Measurements from ENCODE around the gene ART1.

The ART1 gene

DNA sequence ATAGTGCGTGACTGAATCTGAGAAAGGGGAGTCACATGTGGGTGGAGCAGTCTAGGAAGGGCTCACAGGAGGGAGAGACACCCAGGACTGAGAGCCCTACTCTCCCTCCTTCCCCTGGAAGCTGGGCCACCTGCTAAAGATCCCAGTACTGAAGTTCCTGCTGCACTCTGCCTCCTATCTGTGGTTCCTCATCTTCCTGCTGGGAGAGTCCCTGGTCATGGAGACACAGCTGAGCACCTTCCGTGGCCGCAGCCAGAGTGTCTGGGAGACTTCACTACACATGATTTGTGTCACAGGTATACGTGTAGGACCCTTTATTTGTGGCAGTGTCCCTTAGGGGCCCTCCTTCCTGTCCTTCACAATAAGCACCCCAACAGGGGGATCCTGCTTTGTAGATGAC lies 22.4 kb upstream of the ART1 start:
- no peak for TF ChIP-seq SIN3A (IDR thresholded peaks at IDR 0.05; ENCODE audit: borderline replicate concordance, insufficient read depth, low read length)
- TF ChIP-seq POLR2AphosphoS5 (IDR thresholded peaks at IDR 0.05; ENCODE audit: low read depth, low read length), result no peak
- no peak for TF ChIP-seq FOXP2 (optimal IDR thresholded peaks at IDR 0.05; ENCODE audit: borderline replicate concordance, extremely low read depth, extremely low read length, insufficient read depth)
- TF ChIP-seq REST (IDR thresholded peaks at IDR 0.05; ENCODE audit: insufficient read depth in 1 of 2, low read depth in 2 of 2, low read length in 2 of 2), result no peak

GRCh38 chr11:3623121-3623520 lies 21.8 kb upstream of the ART1 start:
- TF ChIP-seq SIN3A (IDR thresholded peaks at IDR 0.05; ENCODE audit: borderline replicate concordance, insufficient read depth, low read length) (no peak), TAF1 (IDR thresholded peaks at IDR 0.05; ENCODE audit: borderline replicate concordance, insufficient read depth, low read length) (no peak), POLR2AphosphoS5 (IDR thresholded peaks at IDR 0.05; ENCODE audit: low read depth, low read length) (no peak), REST (IDR thresholded peaks at IDR 0.05; ENCODE audit: insufficient read depth in 1 of 2, low read depth in 2 of 2, low read length in 2 of 2) (no peak), FOXP2 (optimal IDR thresholded peaks at IDR 0.05; ENCODE audit: borderline replicate concordance, extremely low read depth, extremely low read length, insufficient read depth) (no peak)

GRCh38 chr11:3623767-3624458 lies 21.0 kb upstream of the ART1 start:
- TF ChIP-seq FOXP2 (optimal IDR thresholded peaks at IDR 0.05; ENCODE audit: borderline replicate concordance, extremely low read depth, extremely low read length, insufficient read depth) (no peak), SIN3A (IDR thresholded peaks at IDR 0.05; ENCODE audit: borderline replicate concordance, insufficient read depth, low read length) (no peak), POLR2AphosphoS5 (IDR thresholded peaks at IDR 0.05; ENCODE audit: low read depth, low read length) (no peak), TAF1 (IDR thresholded peaks at IDR 0.05; ENCODE audit: borderline replicate concordance, insufficient read depth, low read length) (no peak), REST (IDR thresholded peaks at IDR 0.05; ENCODE audit: insufficient read depth in 1 of 2, low read depth in 2 of 2, low read length in 2 of 2) (no peak)

DNA sequence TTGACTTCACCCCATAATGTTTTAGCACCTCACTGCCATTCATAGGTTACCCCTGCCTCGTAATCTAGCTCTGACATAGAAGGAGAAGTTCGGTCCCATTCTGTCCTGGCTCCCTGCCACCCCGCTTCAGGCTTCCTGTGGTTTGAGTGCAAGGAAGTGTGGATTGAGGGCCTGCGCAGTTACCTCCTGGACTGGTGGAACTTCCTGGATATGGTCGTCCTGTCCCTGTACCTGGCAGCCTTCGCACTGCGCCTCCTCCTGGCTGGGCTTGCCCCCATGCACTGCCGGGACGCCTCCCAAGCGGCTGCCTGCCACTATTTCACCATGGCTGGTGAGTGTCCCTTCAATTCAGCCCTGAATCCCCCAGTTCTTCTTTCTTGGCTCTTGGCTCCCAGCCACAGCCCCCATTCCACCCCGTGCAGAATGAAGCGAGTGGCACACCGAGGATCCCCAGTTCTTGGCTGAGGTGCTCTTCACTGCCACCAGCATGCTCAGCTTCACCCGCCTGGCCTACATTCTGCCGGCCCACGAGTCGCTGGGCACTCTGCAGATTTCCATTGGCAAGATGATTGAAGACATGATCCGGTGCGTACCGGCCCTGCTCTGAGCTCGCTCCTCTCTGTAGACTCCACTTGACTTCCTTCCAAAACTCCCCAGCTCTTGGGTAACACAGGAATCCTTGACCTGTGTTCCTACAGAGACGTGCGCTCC lies 18.5 kb upstream of the ART1 start:
- TF ChIP-seq REST (IDR thresholded peaks at IDR 0.05; ENCODE audit: insufficient read depth in 1 of 2, low read depth in 2 of 2, low read length in 2 of 2), result no peak
- no peak for TF ChIP-seq FOXP2 (optimal IDR thresholded peaks at IDR 0.05; ENCODE audit: borderline replicate concordance, extremely low read depth, extremely low read length, insufficient read depth)
- TF ChIP-seq SIN3A (IDR thresholded peaks at IDR 0.05; ENCODE audit: borderline replicate concordance, insufficient read depth, low read length), result no peak
- no peak for TF ChIP-seq TAF1 (IDR thresholded peaks at IDR 0.05; ENCODE audit: borderline replicate concordance, insufficient read depth, low read length)
- TF ChIP-seq POLR2AphosphoS5 (IDR thresholded peaks at IDR 0.05; ENCODE audit: low read depth, low read length), result no peak
